T-helper 17 cell (primary cell): Measurements from ENCODE around the gene GOLM1. TPM values are rescaled to one million over a fixed set of nuclear protein-coding genes. Genes with fewer than 3 reads are reported as not detected.
"Not testable (repeated sequence)": the region's sequence is repeated elsewhere in the genome, so short reads cannot be mapped to it uniquely, and the experiment has no call there.

Experiments
- ATAC-seq: fragments of 150-1000 bp; cut with Tn5 transposase; 2 replicates; pipeline ENCODE4 v1.10.0; 2021; ENCODE audit warnings: mild to moderate bottlenecking, moderate library complexity
- DNase-seq, 3 donors: peaks; one replicate each; pipeline versions ENCODE4 v3.0.0 to v3.0.0-alpha.2; 2020 to 2021
- H3K9me3 ChIP-seq: one replicate; pipeline ENCODE4 v1.7.0; 2013; ENCODE audit warnings: low read length, mild to moderate bottlenecking; ENCODE audit not compliant: control insufficient read depth, poor library complexity, severe bottlenecking
- H3K27ac Mint-ChIP-seq: one replicate; pipeline ENCODE4 v1.8.0; 2022; ENCODE audit warnings: mild to moderate bottlenecking, moderate library complexity, mixed read lengths
- H3K27me3 Mint-ChIP-seq: one replicate; pipeline ENCODE4 v1.8.0; 2022; ENCODE audit warnings: mixed read lengths
- H3K36me3 Mint-ChIP-seq: one replicate; pipeline ENCODE4 v1.8.0; 2022; ENCODE audit warnings: low read depth, mixed read lengths
- H3K4me1 Mint-ChIP-seq: one replicate; pipeline ENCODE4 v1.8.0; 2022; ENCODE audit warnings: mild to moderate bottlenecking, mixed read lengths
- H3K4me3 Mint-ChIP-seq: one replicate; pipeline ENCODE4 v1.8.0; 2022; ENCODE audit warnings: mild to moderate bottlenecking, moderate library complexity, mixed read lengths
- total RNA-seq, 4 donors: library from RNA in 2 of 4; stranded (reverse) in 2 of 4; gene quantifications; one replicate each; pipeline ENCODE4 v1.2.3 and lab custom pipeline; 2022 to 2026

The GOLM1 gene
- total RNA-seq, 2 donors from 2014 or later: 0.47 TPM; not detected in 1

DNA sequence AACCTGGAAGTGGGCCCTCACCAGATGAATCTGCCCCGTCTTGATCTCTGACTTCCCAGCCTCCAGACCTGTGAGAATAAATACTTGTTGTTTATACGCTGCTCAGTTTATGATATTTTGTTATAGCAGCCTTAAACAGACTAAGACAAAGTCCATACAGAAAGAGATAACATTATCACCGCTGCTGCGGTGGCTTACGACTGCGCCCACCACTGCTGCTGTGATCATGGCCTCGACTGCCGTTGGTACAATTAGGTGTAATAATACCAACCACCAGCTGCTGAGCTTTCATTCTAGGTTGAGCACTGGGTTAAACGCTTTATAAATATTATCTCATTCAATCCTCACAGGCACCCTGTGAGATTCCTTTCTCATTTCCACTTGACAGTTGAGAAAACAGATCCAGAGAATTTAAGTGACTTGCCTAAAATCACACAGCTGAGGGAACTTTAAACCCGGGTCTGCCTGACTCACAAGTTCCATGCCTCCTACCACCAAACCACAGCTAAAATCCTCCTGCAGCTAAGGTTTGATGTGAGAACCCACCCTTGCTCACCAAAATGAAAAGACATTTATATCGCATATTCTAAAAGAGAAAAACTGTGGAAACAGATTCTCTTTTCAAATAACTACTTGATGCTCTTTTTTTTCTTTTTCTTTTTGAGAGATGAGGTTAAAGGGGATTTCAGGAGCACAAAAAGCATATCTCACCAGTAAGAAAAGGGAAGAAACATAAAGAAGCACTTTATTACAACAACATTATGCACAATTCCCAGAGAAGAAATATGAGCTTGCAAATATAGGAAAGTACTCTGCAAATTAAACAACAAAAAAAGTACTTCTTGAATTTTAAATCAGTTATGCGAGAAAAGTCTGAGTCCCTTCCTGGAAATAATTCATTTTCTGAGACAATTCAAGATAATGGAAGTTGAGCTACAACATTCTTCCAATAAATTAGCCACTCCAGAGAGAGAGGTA, 23.9 kb downstream of the GOLM1 start:
- Mint-ChIP-seq H3K27ac (no peak overlapping the region), H3K4me1 (peaks cover 4% of the 10 kb centered on the region), H3K27me3 (peaks cover 21% of the 10 kb centered on the region), H3K4me3 (no peak overlapping the region), H3K36me3 (no peaks in the 10 kb centered on the region)
- no peaks in the 10 kb centered on the region for H3K9me3 ChIP-seq
- ATAC-seq: no peak
- DNase-seq: no peak

DNA sequence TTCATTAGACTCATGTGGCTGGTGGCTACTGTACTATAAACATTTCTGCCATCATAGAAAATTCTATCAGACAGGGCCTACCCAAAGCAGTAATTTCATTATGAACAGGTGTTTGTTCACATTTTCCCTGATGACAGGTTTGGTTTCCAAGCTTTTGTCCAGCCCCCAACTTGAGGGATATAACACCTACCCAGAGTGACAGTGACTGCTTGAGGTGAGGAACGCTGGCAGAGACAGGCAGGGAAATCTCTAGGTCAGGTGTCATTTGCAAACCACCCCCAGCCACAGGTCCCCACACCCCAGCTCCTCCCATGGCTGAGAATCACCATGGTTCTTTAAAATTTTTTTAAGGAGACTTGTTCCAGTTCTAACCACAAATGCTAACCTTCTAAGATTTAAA, 25.5 kb downstream of the GOLM1 start:
- peaks cover 4% of the 10 kb centered on the region for H3K4me1 Mint-ChIP-seq
- H3K27ac Mint-ChIP-seq: no peak overlapping the region
- H3K9me3 ChIP-seq: no peaks in the 10 kb centered on the region
- no peak overlapping the region for H3K4me3 Mint-ChIP-seq
- DNase-seq (no peak), ATAC-seq (no peak)
- H3K36me3 Mint-ChIP-seq: no peaks in the 10 kb centered on the region
- peaks cover 21% of the 10 kb centered on the region for H3K27me3 Mint-ChIP-seq

DNA sequence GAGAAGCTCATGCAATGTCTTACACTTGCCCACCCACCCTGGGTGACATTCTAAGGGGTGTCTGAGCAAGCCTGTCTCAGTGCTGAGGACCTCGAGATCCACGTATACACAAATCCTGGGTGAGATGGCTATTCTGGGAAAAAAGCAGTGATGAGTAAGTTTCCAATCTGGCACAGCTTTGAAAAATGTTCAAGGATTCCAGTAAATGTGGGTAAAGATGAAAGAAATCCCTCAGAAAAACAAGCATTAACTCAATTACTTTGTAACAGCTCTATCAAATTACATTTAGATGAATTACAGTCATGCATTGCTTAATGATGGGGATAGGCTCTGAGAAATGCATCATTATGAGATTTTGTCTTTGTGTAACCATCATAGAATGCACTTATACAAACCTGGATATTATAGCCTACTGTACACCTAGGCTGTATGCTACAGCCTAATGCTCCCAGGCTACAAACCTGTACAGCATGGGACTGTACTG, 26.9 kb downstream of the GOLM1 start:
- H3K4me3 Mint-ChIP-seq: no peak overlapping the region
- H3K27me3 Mint-ChIP-seq: peaks cover 21% of the 10 kb centered on the region
- peaks cover 4% of the 10 kb centered on the region for H3K4me1 Mint-ChIP-seq
- H3K27ac Mint-ChIP-seq: no peak overlapping the region
- H3K9me3 ChIP-seq: no peaks in the 10 kb centered on the region
- H3K36me3 Mint-ChIP-seq: no peaks in the 10 kb centered on the region
- ATAC-seq (no peak), DNase-seq (no peak)

DNA sequence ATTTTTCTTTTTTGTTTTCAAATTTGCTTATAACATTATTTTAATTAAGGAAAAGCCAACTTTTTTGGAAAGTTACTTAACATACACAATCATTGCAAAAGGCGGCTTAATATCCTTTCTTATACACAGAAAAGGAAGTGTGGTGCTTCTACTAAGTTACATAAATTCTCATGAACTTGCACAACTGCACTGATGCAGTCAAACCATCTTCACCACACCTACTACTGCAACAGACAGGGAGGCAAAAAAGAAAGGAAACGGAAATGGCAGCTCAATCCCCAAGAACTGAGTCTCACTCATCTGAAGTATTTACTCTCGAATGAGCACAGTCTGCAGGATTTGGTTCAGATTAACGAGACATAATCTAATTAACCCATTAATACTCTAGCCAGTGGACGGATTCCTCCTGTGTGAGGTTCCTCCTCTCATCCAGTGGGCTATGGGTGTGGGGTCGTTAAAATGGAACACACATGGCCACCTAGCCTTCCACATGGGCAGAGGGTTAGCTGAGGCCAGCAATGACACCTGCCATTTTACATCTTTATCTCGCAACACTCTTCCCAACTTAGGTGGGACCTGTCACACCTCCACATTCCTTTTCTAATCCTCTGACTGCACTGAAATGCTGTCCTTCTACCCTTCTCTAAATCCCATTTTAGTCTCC, 30.0 kb downstream of the GOLM1 start:
- ATAC-seq (no peak), DNase-seq (no peak)
- H3K27me3 Mint-ChIP-seq: peaks cover 19% of the 10 kb centered on the region
- H3K27ac Mint-ChIP-seq: no peak overlapping the region
- peaks cover 4% of the 10 kb centered on the region for H3K4me1 Mint-ChIP-seq
- H3K36me3 Mint-ChIP-seq: no peaks in the 10 kb centered on the region
- H3K4me3 Mint-ChIP-seq: no peak overlapping the region
- no peaks in the 10 kb centered on the region for H3K9me3 ChIP-seq

DNA sequence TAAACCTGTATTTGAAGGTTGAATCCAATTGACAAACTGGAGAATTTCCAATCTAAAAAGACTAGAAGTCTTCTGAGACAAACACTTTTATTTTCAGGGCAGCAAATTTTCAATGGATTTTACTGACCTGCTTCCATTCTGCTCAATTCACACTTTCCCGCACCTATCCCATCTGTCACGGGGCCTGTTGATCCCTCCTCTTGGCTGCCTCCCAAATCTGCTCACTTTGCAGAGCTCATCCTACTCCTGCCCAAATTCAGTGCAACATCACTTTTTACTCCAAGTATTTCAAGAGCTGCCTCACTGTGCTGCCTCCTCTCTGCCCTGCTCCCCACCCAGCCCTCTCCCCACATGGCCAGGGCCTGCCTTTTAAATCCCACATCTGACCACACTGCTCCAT, 35.1 kb downstream of the GOLM1 start:
- H3K9me3 ChIP-seq: no peaks in the 10 kb centered on the region
- DNase-seq: no peak
- no peak for ATAC-seq
- peaks cover 11% of the 10 kb centered on the region for H3K4me1 Mint-ChIP-seq
- peaks cover 21% of the 10 kb centered on the region for H3K27me3 Mint-ChIP-seq
- peaks cover 3% of the 10 kb centered on the region for H3K36me3 Mint-ChIP-seq
- H3K27ac Mint-ChIP-seq: no peak overlapping the region
- no peak overlapping the region for H3K4me3 Mint-ChIP-seq

DNA sequence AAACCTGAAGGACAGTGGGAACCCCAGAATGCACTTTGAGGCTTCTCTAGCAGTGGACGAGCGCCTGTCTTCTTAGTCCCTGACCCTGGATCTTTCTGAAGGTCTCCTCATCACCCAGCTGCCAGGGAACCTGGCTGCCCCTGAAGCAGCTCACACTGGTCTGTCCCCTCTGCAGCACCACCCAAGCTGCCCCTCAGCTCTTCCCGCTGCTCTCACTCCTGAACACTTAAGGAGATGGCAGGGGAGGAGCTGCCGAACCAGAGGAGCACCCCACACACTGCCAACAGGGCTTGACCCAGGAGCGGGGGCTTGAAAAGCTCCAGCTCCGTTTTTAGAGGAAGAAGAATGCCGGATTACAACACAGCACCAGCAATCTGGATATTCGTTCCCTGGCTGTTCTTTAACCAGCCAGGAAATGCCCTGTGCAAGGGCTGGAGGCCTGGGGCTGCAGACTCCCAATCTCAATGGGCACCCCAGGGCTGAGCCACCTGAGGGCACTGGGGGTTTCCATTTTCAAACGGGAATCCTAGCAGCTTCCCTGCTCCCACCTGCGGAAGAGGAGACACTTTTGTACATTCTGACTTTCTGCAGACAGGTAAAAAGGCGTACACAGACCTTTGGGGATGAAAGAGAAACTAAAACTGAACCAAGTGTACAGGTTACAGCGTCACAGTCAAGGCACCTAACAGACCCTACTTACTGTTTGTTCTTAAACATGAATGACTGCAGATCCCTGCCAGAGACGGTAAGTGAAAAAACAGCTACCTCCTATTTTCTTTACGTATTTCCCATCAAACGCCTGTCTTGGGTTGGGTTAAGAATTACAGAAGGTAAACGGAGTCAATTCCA, 36.3 kb downstream of the GOLM1 start:
- no peak for ATAC-seq

DNA sequence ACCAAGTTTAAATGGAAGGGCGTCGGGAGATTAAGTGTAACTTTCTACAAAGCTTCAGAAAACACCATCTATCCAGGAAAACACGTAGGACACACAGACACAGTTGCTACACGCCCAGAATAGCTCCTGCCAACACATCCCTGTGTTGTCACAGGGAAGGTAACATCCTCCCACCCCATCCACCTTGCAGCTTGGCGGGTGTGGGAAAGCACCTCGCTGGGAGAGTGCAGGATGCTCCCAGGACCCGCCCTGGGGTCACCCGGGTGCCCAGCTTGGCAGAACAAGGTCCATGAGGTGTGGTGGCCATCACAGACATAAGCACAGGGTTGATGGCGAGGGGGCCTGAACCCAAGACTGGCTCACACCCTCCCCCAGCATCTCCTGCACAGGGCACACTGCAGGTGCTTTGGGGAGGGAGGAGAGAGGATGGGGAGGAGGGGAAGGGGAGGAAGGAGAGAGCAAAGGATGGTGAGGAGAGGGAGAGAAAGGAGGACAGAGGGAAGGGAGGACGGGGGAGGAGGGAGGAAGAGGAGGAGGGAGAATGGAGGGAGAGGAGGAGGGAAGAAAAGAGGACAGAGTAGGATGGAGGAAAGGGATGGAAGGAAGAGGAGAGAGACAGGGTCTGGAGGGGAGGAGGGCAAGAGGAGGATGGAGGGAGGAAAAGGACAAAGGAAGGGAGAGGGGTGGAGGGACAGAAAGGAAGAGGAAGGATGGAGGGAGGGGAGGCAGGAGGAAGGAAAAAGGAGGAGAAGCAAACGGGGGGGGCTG, 37.2 kb downstream of the GOLM1 start:
- no peak for DNase-seq
- ATAC-seq: no peak
- peaks cover 11% of the 10 kb centered on the region for H3K4me1 Mint-ChIP-seq
- no peak overlapping the region for H3K27ac Mint-ChIP-seq
- H3K36me3 Mint-ChIP-seq: peaks cover 3% of the 10 kb centered on the region
- peaks cover 21% of the 10 kb centered on the region for H3K27me3 Mint-ChIP-seq
- H3K9me3 ChIP-seq: no peaks in the 10 kb centered on the region
- no peak overlapping the region for H3K4me3 Mint-ChIP-seq

More for the DNA sequence above, 36.3 kb downstream of the GOLM1 start:
- H3K27ac Mint-ChIP-seq: no peak overlapping the region
- H3K27me3 Mint-ChIP-seq: peaks cover 21% of the 10 kb centered on the region
- peaks cover 3% of the 10 kb centered on the region for H3K36me3 Mint-ChIP-seq
- no peak overlapping the region for H3K4me3 Mint-ChIP-seq
- no peak for DNase-seq
- H3K4me1 Mint-ChIP-seq: peaks cover 11% of the 10 kb centered on the region
- no peaks in the 10 kb centered on the region for H3K9me3 ChIP-seq

DNA sequence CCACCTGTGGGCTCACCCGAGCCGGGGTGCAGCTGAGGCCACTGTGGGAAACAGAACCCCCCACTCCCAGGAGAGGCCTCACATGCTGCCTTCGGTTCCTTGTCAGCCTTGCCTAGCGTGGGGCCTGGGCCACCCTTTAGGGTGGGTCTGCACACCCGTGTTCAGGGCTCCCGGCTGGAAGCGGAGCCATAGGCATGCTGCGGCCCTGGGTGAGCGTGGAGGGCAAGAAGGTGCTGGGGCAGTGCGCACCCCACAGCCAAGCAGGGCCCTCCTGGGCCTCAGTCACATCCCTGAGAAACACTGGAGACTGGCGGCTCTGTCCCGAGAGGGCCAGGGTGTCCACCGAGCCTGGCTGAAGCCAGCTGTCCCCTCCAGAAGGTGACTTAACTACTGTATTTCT, 41.9 kb downstream of the GOLM1 start:
- H3K4me3 Mint-ChIP-seq: no peak overlapping the region
- no peak for ATAC-seq
- no peak overlapping the region for H3K27ac Mint-ChIP-seq
- H3K9me3 ChIP-seq: no peaks in the 10 kb centered on the region
- no peak for DNase-seq
- H3K27me3 Mint-ChIP-seq: peaks cover 10% of the 10 kb centered on the region
- H3K36me3 Mint-ChIP-seq: peaks cover 3% of the 10 kb centered on the region
- peaks cover 9% of the 10 kb centered on the region for H3K4me1 Mint-ChIP-seq

DNA sequence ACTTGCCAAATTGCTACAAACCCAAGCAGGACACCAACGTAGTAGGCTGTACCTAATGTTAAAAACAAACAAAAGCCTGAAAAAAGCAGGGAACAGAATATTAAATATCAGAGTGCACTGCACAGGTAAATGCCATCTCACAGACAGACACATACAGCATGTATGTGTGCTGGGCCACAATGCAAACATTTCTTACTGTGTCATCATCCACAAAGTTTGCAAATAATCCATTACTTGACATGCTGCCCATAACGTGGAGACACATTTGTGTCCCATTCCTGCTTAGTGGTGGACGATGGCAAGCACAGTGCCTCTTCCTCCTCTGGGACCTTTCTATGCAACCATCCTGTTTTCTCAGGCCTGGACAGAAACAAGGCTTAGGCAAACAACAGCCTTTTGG, 44.7 kb downstream of the GOLM1 start:
- Mint-ChIP-seq H3K4me1 (no peaks in the 10 kb centered on the region), H3K27me3 (peaks cover 9% of the 10 kb centered on the region)

DNA sequence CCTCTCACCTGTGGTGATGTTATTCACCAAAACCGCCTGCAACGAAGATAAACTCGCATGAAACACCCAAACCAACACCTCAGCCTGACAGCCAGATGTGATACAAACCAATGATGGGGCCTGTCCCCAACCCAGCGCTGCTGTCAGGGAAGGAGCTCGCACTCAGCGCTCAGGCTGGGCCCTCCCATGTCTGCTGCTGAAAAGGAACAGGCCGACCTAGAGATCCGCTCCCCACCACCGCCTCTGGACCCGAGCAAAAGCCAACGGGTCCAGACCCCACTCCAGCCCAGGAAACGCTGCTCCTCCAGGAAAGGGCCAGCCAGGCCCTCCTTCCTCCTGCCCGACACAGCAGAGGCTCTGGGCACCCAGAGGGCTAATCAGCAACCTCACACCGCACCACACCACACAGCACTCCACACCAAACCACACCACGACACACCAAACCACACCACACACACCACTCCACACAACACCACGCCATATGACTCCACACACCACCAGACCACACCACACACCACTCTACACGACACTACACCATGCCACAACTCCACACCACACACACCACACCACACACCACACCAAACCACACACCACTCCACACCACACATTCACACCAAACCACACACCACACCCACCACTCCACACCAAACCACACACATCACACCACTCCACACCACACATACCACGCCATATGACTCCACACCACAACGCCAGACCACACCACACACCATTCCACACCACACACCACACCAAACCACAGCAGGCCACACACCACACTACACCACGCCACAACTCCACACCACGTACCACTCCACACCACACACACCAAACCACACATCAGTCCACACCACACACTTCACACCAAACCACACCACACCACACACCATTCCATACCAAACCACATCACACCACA, 46.5 kb downstream of the GOLM1 start:
- no peak for ATAC-seq
- H3K9me3 ChIP-seq: no peaks in the 10 kb centered on the region
- DNase-seq: no peak
- Mint-ChIP-seq H3K27me3 (peaks cover 9% of the 10 kb centered on the region), H3K36me3 (no peaks in the 10 kb centered on the region), H3K27ac (no peak overlapping the region), H3K4me3 (no peak overlapping the region), H3K4me1 (no peaks in the 10 kb centered on the region)

More for the DNA sequence above, 44.7 kb downstream of the GOLM1 start:
- Mint-ChIP-seq H3K27ac (no peak overlapping the region), H3K4me3 (no peak overlapping the region), H3K36me3 (no peaks in the 10 kb centered on the region)
- DNase-seq (no peak), ATAC-seq (no peak)
- no peaks in the 10 kb centered on the region for H3K9me3 ChIP-seq

DNA sequence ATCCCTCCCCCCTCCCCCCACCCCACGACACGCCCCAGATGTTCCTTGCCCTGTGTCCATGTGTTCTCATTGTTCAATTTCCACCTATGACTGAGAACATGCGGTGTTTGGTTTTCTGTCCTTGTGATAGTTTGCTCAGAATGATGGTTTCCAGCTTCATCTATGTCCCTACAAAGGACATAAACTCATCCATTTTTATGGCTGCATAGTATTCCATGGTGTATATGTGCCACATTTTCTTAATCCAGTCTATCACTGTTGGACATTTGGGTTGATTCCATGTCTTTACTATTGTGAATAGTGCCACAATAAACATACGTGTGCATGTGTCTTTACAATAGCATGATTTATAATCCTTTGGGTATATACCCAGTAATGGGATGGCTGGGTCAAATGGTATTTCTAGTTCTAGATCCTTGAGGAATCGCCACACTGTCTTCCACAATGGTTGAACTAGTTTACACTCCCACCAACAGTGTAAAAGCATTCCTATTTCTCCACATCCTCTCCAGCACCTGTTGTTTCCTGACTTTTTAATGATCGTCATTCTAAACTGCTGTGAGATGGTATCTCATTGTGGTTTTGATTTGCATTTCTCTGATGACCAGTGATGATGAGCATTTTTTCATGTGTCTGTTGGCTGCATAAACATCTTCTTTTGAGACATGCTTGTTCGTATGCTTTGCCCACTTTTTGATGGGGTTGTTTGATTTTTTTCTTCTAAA, 51.2 kb downstream of the GOLM1 start:
- not testable (repeated sequence) for H3K4me3 Mint-ChIP-seq, H3K27ac Mint-ChIP-seq, H3K4me1 Mint-ChIP-seq, ATAC-seq, H3K36me3 Mint-ChIP-seq, H3K9me3 ChIP-seq, DNase-seq
- peaks cover 14% of the 10 kb centered on the region for H3K27me3 Mint-ChIP-seq
